HepG2 (cell line): ENCODE measurements around the gene LTB4R. TPM values are rescaled to one million over a fixed set of nuclear protein-coding genes. Genes with fewer than 3 reads are reported as not detected.
A peak's percentile ranks its signal among the peaks of the same experiment; 100 is the strongest.

ENCODE experiments used
- AKAP8 ChIP-seq: sonication (generic); formaldehyde crosslinking; IDR thresholded peaks from 2 replicates; pipeline ENCODE4 v1.5.1; 2020; ENCODE audit warnings: mild to moderate bottlenecking, missing genetic modification reagents
- CEBPG ChIP-seq: IDR thresholded peaks from 2 replicates; pipeline ENCODE4 v1.6.1; 2016
- EEA1 ChIP-seq: sonication (generic); formaldehyde crosslinking; IDR thresholded peaks from 2 replicates; pipeline ENCODE4 v1.5.1; 2020; ENCODE audit warnings: mild to moderate bottlenecking, missing genetic modification reagents, borderline replicate concordance
- FOXJ3 ChIP-seq: sonication (generic); formaldehyde crosslinking; IDR thresholded peaks from 2 replicates; pipeline ENCODE4 v1.4.0; 2020; ENCODE audit warnings: missing genetic modification reagents, mild to moderate bottlenecking, borderline replicate concordance
- GMEB2 ChIP-seq: IDR thresholded peaks from 2 replicates; pipeline ENCODE4 v1.6.1; 2016; ENCODE audit warnings: missing biosample characterization, missing genetic modification reagents, low read depth
- HCFC1 ChIP-seq: fragments of 150-350 bp; IDR thresholded peaks from 2 replicates; pipeline ENCODE4 v1.6.1; 2014; ENCODE audit warnings: low read depth, low read length
- HIVEP1 ChIP-seq: sonication (generic); formaldehyde crosslinking; IDR thresholded peaks from 2 replicates; pipeline ENCODE4 v1.4.0; 2020; ENCODE audit warnings: mild to moderate bottlenecking, missing genetic modification reagents
- LBX2 ChIP-seq: sonication (generic); formaldehyde crosslinking; IDR thresholded peaks from 2 replicates; pipeline ENCODE4 v1.5.0; 2020; ENCODE audit warnings: missing genetic modification reagents, mild to moderate bottlenecking, borderline replicate concordance
- MAFF ChIP-seq: IDR thresholded peaks from 2 replicates; pipeline ENCODE4 v1.6.1; 2011; ENCODE audit warnings: low read depth, low read length, improper control_type of control experiment
- MEF2D ChIP-seq: sonication (generic); formaldehyde crosslinking; IDR thresholded peaks from 2 replicates; pipeline ENCODE4 v1.5.1; 2020; ENCODE audit warnings: mild to moderate bottlenecking, missing genetic modification reagents
- MXD4 ChIP-seq: IDR thresholded peaks from 2 replicates; pipeline ENCODE4 v1.6.1; 2016; ENCODE audit warnings: mild to moderate bottlenecking, missing biosample characterization, missing genetic modification reagents
- NCOR1 ChIP-seq: fragments of 200-600 bp; sonication (generic); IDR thresholded peaks from 2 replicates; pipeline ENCODE4 v1.7.0; 2017; ENCODE audit warnings: antibody characterized with exemption, low read length, borderline replicate concordance
- PRPF4 ChIP-seq: fragments of 200-400 bp; formaldehyde crosslinking; IDR thresholded peaks from 2 replicates; pipeline ENCODE4 v1.6.1; 2016; ENCODE audit warnings: low read length, low read depth; ENCODE audit not compliant: poor library complexity, severe bottlenecking
- RAD21 ChIP-seq: fragments of 450-650 bp; formaldehyde crosslinking; IDR thresholded peaks from 2 replicates; pipeline ENCODE4 v1.5.0; 2020; ENCODE audit warnings: mild to moderate bottlenecking
- SP1 ChIP-seq, 2 experiments: fragments of 450-650 bp in 1 of 2; sonication (generic) in 1 of 2; formaldehyde crosslinking in 1 of 2; IDR thresholded peaks; 2 replicates each; pipeline versions ENCODE4 v1.4.0 to v1.6.1; 2016 to 2020; ENCODE audit warnings: missing genetic modification reagents in 1 of 2
- THAP11 ChIP-seq: IDR thresholded peaks from 2 replicates; pipeline ENCODE4 v1.6.1; 2016; ENCODE audit warnings: missing biosample characterization, missing genetic modification reagents
- ZNF207 ChIP-seq: fragments of 450-650 bp; IDR thresholded peaks from 2 replicates; pipeline ENCODE4 v1.6.1; 2016; ENCODE audit warnings: antibody characterized with exemption, borderline replicate concordance
- ZNF432 ChIP-seq: sonication (generic); formaldehyde crosslinking; IDR thresholded peaks from 2 replicates; pipeline ENCODE4 v1.5.0; 2020; ENCODE audit warnings: missing genetic modification reagents, mild to moderate bottlenecking, borderline replicate concordance
- ZNF598 ChIP-seq: sonication (generic); formaldehyde crosslinking; IDR thresholded peaks from 2 replicates; pipeline ENCODE4 v1.5.1; 2020; ENCODE audit warnings: mild to moderate bottlenecking, missing genetic modification reagents, borderline replicate concordance
- ZNF605 ChIP-seq: sonication (generic); formaldehyde crosslinking; IDR thresholded peaks from 2 replicates; pipeline ENCODE4 v1.8.0; 2022; ENCODE audit warnings: mild to moderate bottlenecking, missing genetic modification reagents
- ZNF652 ChIP-seq: IDR thresholded peaks from 2 replicates; pipeline ENCODE4 v1.6.1; 2016; ENCODE audit warnings: low read depth, borderline replicate concordance
- polyA plus RNA-seq, 8 experiments: library from polyadenylated mRNA; depleted of rRNA in 3 of 8; stranded (reverse) in 7 of 8; unstranded in 1 of 8; fragments of >200 nt; fragmentation: Illumina TruSeq in 4 of 8; extraction: Trizol in 4 of 8; gene quantifications; 2 replicates each; pipeline versions ENCODE4 v1.2.1 to v1.2.3, GENCODE V29; 2011 to 2016; ENCODE audit warnings: low read depth in 4 of 8, missing spikeins in 1 of 8, mixed read lengths in 1 of 8; ENCODE audit not compliant: insufficient read depth in 1 of 8
- total RNA-seq, 5 experiments: library from RNA; depleted of rRNA; stranded (reverse); fragments of >200 nt; fragmentation: Illumina TruSeq; extraction: Trizol; gene quantifications; 2 replicates each; pipeline ENCODE4 v1.2.3, GENCODE V29; 2016; ENCODE audit warnings: low read depth in 1 of 5
- TF ChIP-seq, protein P1 (sequence below): sonication (generic); formaldehyde crosslinking; IDR thresholded peaks from 2 replicates; pipeline ENCODE4 v1.4.0; 2020; ENCODE audit warnings: missing genetic modification reagents, borderline replicate concordance
- TF ChIP-seq, protein P2 (sequence below): sonication (generic); formaldehyde crosslinking; IDR thresholded peaks from 2 replicates; pipeline ENCODE4 v1.5.0; 2020; ENCODE audit warnings: mild to moderate bottlenecking, low read depth, missing genetic modification reagents, borderline replicate concordance

LTB4R gene
- total and polyA plus RNA-seq, 2 of the 13 experiments (the other 11 are each of a cell fraction or from before 2014, with no cell fraction given) = 3.2 to 8.2 TPM

GRCh38 chr14:24299255-24300191 is 11.8 kb upstream of the LTB4R start, which contains the start of the genes DHRS1 and NOP9 (continued):
- TF ChIP-seq SP1 (IDR thresholded peaks at IDR 0.05) = no peak
- peak; percentile 100 for TF ChIP-seq SP1 (CRISPR knock-in tag; IDR thresholded peaks at IDR 0.05)
- TF ChIP-seq LBX2 (CRISPR knock-in tag) = 0 out of 2 replicates have a peak, but pooled peaks have one; percentile 19
- peak; percentile 99 for TF ChIP-seq MXD4 (CRISPR knock-in tag)
- peak; percentile 67; the same call in 1 of the 2 replicates for TF ChIP-seq NCOR1
- TF ChIP-seq AKAP8 (CRISPR knock-in tag) = peak; percentile 96
- peak; percentile 56; the same call in 1 of the 2 replicates for TF ChIP-seq ZNF652 (CRISPR knock-in tag)
- TF ChIP-seq, protein P1, sequence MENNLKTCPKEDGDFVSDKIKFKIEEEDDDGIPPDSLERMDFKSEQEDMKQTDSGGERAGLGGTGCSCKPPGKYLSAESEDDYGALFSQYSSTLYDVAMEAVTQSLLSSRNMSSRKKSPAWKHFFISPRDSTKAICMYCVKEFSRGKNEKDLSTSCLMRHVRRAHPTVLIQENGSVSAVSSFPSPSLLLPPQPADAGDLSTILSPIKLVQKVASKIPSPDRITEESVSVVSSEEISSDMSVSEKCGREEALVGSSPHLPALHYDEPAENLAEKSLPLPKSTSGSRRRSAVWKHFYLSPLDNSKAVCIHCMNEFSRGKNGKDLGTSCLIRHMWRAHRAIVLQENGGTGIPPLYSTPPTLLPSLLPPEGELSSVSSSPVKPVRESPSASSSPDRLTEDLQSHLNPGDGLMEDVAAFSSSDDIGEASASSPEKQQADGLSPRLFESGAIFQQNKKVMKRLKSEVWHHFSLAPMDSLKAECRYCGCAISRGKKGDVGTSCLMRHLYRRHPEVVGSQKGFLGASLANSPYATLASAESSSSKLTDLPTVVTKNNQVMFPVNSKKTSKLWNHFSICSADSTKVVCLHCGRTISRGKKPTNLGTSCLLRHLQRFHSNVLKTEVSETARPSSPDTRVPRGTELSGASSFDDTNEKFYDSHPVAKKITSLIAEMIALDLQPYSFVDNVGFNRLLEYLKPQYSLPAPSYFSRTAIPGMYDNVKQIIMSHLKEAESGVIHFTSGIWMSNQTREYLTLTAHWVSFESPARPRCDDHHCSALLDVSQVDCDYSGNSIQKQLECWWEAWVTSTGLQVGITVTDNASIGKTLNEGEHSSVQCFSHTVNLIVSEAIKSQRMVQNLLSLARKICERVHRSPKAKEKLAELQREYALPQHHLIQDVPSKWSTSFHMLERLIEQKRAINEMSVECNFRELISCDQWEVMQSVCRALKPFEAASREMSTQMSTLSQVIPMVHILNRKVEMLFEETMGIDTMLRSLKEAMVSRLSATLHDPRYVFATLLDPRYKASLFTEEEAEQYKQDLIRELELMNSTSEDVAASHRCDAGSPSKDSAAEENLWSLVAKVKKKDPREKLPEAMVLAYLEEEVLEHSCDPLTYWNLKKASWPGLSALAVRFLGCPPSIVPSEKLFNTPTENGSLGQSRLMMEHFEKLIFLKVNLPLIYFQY (CRISPR knock-in tag) = peak; percentile 96
- peak; percentile 54; the same call in 1 of the 2 replicates for TF ChIP-seq RAD21
- TF ChIP-seq FOXJ3 (CRISPR knock-in tag) = peak; percentile 84; the same call in 1 of the 2 replicates
- TF ChIP-seq MEF2D (CRISPR knock-in tag) = peak; percentile 98
- no peak; the same call in 1 of the 2 replicates for TF ChIP-seq MAFF
- TF ChIP-seq, protein P2, sequence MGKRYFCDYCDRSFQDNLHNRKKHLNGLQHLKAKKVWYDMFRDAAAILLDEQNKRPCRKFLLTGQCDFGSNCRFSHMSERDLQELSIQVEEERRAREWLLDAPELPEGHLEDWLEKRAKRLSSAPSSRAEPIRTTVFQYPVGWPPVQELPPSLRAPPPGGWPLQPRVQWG = no peak
- peak; percentile 96 for TF ChIP-seq HIVEP1 (CRISPR knock-in tag)
- TF ChIP-seq PRPF4 = no peak
- peak; percentile 74 for TF ChIP-seq CEBPG (CRISPR knock-in tag)
- peak; percentile 90 for TF ChIP-seq HCFC1
- peak; percentile 91 for TF ChIP-seq EEA1 (CRISPR knock-in tag)
- TF ChIP-seq ZNF432 (CRISPR knock-in tag) = no peak
- TF ChIP-seq ZNF207 = no peak
- TF ChIP-seq ZNF598 = peak; percentile 99
- peak; percentile 95 for TF ChIP-seq THAP11
- TF ChIP-seq GMEB2 (CRISPR knock-in tag) = peak; percentile 76
- TF ChIP-seq ZNF605 (CRISPR knock-in tag) = peak; percentile 59
